Neuron (in vitro differentiated cells): ENCODE data around the gene RAP1GDS1.
"Not testable (repeated sequence)": the region's sequence is repeated elsewhere in the genome, so short reads cannot be mapped to it uniquely, and the experiment has no call there.

Source experiments
- H2AFZ ChIP-seq: one replicate; pipeline ENCODE4 v1.6.1; 2013; ENCODE audit warnings: low read depth, mild to moderate bottlenecking, inconsistent platforms, low read length, moderate library complexity
- H3K27me3 ChIP-seq: one replicate; pipeline ENCODE4 v1.6.1; 2013; ENCODE audit warnings: low read length; ENCODE audit not compliant: insufficient read depth
- H3K36me3 ChIP-seq: one replicate; pipeline ENCODE4 v1.6.1; 2013; ENCODE audit warnings: low read length; ENCODE audit not compliant: insufficient read depth
- H3K4me1 ChIP-seq: one replicate; pipeline ENCODE4 v1.6.1; 2013; ENCODE audit warnings: low read length; ENCODE audit not compliant: insufficient read depth
- H3K4me3 ChIP-seq: 2 replicates; pipeline ENCODE4 v1.5.1; 2013; ENCODE audit warnings: mild to moderate bottlenecking, low read length, moderate library complexity
- H3K9me3 ChIP-seq: one replicate; pipeline ENCODE4 v1.6.1; 2013; ENCODE audit warnings: low read length

Gene RAP1GDS1

DNA sequence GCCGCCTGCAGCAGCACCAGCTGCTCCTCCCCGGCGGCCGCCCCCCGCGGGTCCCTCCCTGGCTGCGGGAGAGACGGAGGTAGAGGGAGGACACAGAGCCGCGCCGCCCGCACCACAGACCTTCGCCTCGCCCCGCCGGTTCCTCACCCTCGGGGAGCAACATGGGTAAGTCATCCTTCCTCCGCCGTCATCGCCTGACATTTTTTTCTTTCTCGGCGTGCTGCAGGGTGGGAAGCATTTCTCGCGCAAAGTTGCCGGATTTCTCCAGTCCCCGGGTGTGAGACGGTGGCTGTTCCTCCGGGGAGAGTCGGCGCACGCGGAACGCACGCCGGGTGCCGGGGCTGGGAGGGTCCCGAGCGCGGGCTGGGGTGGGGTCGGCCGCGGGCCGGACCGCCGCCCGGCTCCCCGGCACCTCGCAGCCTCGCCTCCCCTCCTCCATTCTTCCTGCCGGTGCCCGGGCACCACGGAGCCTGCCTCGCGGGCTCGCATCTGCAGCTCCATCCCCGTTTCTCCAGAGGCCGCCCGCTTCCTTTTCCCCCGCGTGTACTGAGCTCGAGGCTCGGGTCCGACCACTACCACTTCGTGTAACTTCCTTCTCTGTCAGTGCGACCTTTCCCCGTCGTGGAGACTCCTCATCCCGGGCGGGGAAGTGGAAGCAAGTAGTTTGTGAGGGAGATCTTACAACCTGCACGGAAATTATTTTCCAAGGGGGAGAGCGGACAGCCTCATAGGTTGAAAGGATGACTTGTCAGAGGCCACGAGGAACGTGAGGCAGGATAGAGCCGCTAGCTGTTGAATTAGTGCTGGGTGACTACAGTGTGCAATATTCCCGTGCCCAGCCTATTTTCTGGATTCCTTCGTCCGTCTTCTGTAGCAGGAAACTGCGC, 464 bp downstream of the RAP1GDS1 start:
- no peaks in the 10 kb centered on the region for H3K27me3 ChIP-seq
- peaks cover 14% of the 10 kb centered on the region for H3K4me1 ChIP-seq
- peak overlapping the region; percentile 59 for H3K4me3 ChIP-seq
- no peaks in the 10 kb centered on the region for H3K9me3 ChIP-seq
- H2AFZ ChIP-seq = peak overlapping the region; percentile 27
- no peaks in the 10 kb centered on the region for H3K36me3 ChIP-seq

DNA sequence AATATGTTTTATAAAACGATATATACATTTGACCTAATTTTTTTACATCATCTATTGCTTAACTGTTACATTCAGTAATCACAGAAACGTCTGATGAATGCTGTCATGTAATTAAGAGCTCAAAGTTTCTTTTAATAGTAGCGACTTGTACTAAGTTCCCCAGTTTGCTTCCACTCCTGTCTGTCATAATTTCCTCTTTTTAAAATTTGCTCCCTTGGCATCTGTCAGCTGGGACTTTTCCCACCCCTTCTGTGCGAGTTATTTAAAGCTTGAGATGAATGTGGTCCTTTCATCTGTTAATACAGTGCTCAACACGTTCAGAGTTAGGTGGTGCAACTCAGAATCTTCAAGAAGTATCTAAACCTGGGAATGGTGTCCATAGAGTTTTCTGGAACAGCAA, 1.2 kb downstream of the RAP1GDS1 start:
- H3K36me3 ChIP-seq = no peaks in the 10 kb centered on the region
- H3K9me3 ChIP-seq = peaks cover 2% of the 10 kb centered on the region
- H3K27me3 ChIP-seq = no peaks in the 10 kb centered on the region
- H3K4me3 ChIP-seq = peak overlapping the region; percentile 59
- H3K4me1 ChIP-seq = peaks cover 14% of the 10 kb centered on the region
- no peak overlapping the region for H2AFZ ChIP-seq

DNA sequence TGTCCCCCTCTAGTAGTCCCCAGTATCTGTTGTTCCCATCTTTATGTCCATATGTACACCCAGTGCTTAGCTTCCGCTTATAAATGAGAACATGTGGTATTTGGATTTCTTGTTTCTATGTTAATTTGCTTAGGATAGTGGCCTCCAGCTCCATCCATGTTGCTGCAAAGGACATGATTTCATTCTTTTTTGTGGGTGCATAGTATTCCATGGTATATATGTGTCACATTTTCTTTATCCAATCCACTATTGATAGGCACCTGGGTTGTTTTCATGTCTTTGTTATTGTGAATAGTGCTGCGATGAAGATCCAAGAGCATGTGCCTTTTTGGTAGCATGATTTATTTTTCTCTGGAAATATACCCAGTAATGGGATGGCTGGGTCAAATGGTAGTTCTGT, 6.3 kb downstream of the RAP1GDS1 start:
- Histone ChIP-seq H3K4me3 (no peak overlapping the region), H3K27me3 (no peaks in the 10 kb centered on the region), H2AFZ (no peak overlapping the region), H3K36me3 (peaks cover 4% of the 10 kb centered on the region), H3K4me1 (peaks cover 6% of the 10 kb centered on the region), H3K9me3 (peaks cover 11% of the 10 kb centered on the region)

DNA sequence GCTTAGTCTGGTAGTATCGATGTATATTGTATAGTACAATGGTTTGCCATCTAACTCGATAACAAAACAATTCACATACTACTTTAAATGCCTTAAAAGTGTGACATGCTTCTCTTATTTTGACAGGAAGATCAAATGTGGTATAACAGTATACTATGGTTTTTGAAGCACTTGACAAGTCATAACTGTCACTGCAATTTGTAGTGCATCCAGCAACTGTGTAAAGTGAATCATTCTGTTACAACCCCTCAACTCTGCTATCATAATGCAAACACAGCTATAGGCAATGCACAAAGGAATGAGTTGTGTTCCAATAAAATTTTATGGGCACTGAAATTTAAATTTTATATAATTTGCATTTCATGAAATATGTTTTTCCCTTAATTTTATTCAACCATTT, 14.0 kb downstream of the RAP1GDS1 start:
- Histone ChIP-seq H3K9me3 (peaks cover 14% of the 10 kb centered on the region), H3K4me3 (no peak overlapping the region), H3K36me3 (peaks cover 4% of the 10 kb centered on the region), H3K4me1 (no peaks in the 10 kb centered on the region), H3K27me3 (no peaks in the 10 kb centered on the region), H2AFZ (no peak overlapping the region)

DNA sequence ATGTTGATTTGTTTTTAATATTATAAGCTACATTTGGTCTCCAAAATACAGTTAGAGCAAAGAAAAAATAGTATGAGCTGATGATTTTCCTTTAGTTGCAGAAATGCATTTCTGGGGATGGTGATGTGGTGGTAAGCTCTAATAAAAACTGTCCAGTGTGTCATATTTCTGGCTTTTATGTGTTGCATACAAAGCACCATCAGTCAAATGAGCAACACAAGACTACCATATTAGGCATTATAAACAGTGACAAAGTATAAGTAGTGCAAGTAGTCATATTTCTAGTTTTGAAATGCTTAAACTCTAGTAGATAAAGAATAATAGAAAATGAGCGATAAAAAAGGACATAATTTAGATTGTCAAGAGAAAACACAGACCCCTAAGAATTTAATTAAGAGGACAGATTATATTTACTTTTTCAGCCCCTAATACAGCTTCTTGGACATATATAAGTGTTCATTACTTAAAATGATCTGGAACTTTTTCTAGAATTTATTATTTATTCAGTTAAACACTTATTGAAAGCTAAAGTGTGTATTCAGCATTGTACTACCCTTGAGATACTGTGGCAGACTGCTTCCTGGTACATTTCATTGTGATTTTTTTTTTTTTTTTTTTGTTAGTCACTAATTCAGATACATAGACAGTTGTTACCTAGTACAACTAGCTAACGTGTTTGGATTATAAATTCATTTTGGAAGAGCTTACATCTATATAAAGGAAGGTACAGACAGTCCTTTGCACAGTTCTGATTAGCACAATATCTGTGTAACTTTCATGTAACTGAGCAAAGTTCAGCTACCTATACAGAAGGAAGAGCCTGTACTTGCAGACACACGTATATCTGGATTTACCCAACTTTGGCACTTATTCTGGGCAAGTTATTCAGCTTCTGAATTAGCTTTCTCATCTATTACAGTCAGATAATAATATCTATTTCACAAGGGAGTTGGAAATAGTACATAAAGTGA, 22.3 kb downstream of the RAP1GDS1 start:
- H3K9me3 ChIP-seq = no peaks in the 10 kb centered on the region
- no peak overlapping the region for H2AFZ ChIP-seq
- no peaks in the 10 kb centered on the region for H3K4me1 ChIP-seq
- no peaks in the 10 kb centered on the region for H3K27me3 ChIP-seq
- no peak overlapping the region for H3K4me3 ChIP-seq
- no peaks in the 10 kb centered on the region for H3K36me3 ChIP-seq

DNA sequence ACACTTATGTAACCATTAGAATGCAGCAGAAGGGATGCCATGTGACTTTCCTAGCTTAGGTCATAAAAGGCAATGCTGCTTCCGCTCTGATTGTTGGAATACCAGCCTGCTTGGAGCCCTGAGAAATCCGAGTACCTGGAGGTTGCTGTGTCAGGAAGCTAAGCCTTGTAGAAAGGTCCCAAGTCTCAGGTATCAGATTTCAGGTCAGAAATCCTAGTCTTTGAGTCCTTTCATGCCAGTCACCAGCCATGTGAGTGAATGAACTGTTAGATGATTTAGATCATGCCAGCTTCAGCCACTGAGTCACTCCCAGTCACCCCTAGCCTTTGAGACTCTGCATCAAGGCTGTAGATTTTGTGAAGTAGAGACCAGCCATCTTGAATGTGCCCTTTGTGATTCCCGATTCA, 23.5 kb downstream of the RAP1GDS1 start:
- Histone ChIP-seq H2AFZ (no peak overlapping the region), H3K4me1 (no peaks in the 10 kb centered on the region), H3K4me3 (no peak overlapping the region), H3K9me3 (no peaks in the 10 kb centered on the region), H3K27me3 (no peaks in the 10 kb centered on the region), H3K36me3 (no peaks in the 10 kb centered on the region)

DNA sequence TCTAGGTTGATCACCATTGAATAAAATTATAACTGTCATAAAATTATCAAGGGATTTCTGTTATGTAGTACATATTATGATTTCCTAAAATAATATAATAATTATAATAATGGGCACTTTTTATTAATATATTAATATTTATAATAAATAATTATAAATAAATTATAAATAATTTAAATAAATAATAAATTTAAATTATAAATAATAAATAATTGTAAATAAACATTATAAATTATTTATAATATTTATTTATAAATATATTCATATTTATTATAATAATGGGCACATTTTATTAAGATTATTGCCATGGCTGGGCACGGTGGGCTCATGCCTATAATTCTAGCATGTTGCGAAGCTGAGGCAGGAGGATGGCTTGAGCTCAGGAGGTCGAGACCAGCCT, 24.5 kb downstream of the RAP1GDS1 start:
- Histone ChIP-seq H2AFZ (no peak overlapping the region), H3K36me3 (no peaks in the 10 kb centered on the region), H3K9me3 (no peaks in the 10 kb centered on the region), H3K4me1 (no peaks in the 10 kb centered on the region), H3K4me3 (no peak overlapping the region), H3K27me3 (no peaks in the 10 kb centered on the region)

DNA sequence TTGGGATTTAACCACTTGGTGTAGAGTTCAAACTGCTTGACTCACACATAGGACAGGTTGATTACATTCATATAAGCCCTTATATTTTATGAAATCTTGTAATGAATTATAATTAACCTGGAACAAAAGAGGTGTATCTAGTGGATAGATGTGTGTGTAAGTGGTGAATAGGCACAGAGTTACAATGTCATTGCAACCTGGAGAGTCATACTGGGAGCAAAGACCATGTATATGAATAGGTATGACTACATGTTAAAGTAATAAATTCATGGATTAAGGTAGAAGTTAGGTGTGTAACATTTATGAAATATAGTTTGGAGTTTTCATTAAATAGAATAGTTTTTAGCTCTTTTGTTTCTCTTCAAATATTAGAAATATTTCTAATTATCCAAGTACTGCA, 26.1 kb downstream of the RAP1GDS1 start:
- H3K4me3 ChIP-seq = no peak overlapping the region
- no peaks in the 10 kb centered on the region for H3K36me3 ChIP-seq
- no peak overlapping the region for H2AFZ ChIP-seq
- no peaks in the 10 kb centered on the region for H3K4me1 ChIP-seq
- H3K27me3 ChIP-seq = no peaks in the 10 kb centered on the region
- H3K9me3 ChIP-seq = no peaks in the 10 kb centered on the region

DNA sequence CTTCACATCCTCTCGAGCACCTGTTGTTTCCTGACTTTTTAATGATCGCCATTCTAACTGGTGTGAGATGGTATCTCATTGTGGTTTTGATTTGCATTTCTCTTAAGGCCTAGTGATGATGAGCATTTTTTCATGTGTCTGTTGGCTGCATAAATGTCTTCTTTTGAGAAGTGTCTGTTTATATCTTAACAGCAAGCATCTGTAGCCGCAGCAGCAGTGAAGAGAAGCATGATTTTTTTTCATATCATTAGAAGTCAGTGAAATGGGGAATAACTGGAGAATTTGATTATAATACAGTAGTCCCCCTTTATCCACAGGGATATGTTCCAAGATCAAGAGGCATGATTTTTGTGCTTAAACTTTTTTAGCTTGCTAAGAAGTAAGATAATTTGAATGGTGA, 27.5 kb downstream of the RAP1GDS1 start:
- H3K27me3 ChIP-seq, H3K4me3 ChIP-seq, H3K36me3 ChIP-seq, H3K9me3 ChIP-seq, H3K4me1 ChIP-seq, H2AFZ ChIP-seq: not testable (repeated sequence)

DNA sequence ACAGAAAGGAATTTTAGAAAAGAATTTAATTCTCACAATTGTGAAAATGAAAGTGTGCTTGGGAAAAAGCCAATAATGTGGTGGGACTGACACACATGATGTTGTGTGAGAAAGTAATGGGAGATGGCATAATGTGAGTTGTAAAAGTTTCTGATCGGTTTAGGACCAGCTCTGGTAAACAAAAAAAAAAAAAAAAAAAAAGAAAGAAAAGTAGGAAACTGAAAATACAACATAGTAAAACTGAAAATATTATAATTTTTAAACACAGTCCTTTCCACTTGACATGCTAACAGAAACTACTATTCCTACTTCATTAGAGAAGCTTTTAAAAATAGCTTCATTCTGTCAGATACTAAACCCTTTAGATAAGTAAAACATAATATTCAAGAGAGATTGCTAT, 28.2 kb downstream of the RAP1GDS1 start:
- no peaks in the 10 kb centered on the region for H3K27me3 ChIP-seq
- no peak overlapping the region for H2AFZ ChIP-seq
- no peaks in the 10 kb centered on the region for H3K9me3 ChIP-seq
- peaks cover 5% of the 10 kb centered on the region for H3K36me3 ChIP-seq
- H3K4me3 ChIP-seq = no peak overlapping the region
- no peaks in the 10 kb centered on the region for H3K4me1 ChIP-seq

DNA sequence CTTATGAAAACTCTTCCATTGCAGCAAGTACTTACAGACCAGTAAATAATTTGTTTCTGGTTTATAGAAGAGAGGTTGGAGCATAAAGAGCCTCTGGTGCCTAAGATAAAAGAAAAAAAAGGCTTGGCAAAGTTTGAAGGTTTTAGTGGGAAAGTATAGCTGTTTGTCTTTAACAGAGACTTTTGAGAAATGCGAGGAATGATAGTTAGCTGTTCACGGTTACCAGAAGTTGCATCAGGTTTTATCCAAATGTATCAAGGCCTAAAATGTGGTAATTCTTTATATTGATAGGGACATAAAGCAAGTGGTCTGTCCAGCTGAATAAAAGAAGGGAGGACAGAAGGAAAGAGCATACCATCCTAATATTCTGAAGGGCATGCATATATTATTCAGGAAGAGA, 29.3 kb downstream of the RAP1GDS1 start:
- peaks cover 7% of the 10 kb centered on the region for H3K36me3 ChIP-seq
- no peak overlapping the region for H2AFZ ChIP-seq
- H3K9me3 ChIP-seq = no peaks in the 10 kb centered on the region
- H3K4me3 ChIP-seq = no peak overlapping the region
- H3K27me3 ChIP-seq = no peaks in the 10 kb centered on the region
- no peaks in the 10 kb centered on the region for H3K4me1 ChIP-seq

DNA sequence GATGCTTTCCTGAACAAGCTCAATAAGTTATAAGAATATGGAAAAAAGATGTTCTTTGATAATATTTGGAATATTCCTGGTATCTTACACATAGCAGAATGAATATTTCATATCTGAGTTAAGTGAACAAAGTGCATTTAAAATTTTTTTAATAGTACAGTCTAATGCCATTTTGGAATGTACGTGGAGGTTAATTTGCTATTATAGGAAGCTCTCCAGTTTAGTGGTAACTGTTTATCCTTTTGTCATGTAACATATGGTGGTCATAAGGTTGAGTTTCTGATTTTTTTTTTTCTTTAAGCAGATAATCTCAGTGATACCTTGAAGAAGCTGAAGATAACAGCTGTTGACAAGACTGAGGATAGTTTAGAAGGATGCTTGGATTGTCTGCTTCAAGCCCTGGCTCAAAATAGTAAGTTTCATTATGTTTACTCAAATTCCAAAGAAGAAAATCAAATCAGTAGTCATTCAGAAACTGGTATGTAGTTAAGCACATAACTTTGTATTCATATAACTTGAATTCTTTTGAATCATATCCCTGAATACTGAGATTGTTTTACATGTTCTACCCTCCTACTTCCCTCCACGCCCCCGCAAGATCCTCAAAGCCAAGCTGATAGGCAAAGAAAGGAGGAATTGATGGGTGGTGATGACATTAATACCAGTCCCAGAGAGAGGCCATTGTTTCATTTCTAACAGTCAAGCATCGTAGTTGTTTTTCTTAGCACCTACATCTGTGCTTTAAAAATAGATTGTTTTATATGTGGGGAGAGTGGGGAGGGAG, 32.1 kb downstream of the RAP1GDS1 start:
- H3K36me3 ChIP-seq = peaks cover 10% of the 10 kb centered on the region
- H3K4me1 ChIP-seq = no peaks in the 10 kb centered on the region
- no peak overlapping the region for H2AFZ ChIP-seq
- peaks cover 2% of the 10 kb centered on the region for H3K9me3 ChIP-seq
- H3K27me3 ChIP-seq = no peaks in the 10 kb centered on the region
- H3K4me3 ChIP-seq = no peak overlapping the region
